Fibroblast of pulmonary artery (primary cell): Measurements from ENCODE around the gene RNF181.

Source experiments
- DNase-seq: peaks from one replicate; pipeline ENCODE4 v3.0.0-alpha.2; 2010; ENCODE audit warnings: low read depth
- H3K4me3 ChIP-seq: replicated peaks from 2 replicates; pipeline ENCODE4 v1.5.1; 2011; ENCODE audit warnings: low read depth, mild to moderate bottlenecking, control low read depth, low read length, moderate library complexity
- TF ChIP-seq, protein P1 (sequence below): IDR thresholded peaks from 2 replicates; pipeline ENCODE4 v1.5.1; 2011; ENCODE audit warnings: mild to moderate bottlenecking, control low read depth, low read length, inconsistent platforms; ENCODE audit errors: missing control alignments

Gene RNF181

GRCh38 chr2:85583667-85584353 lies 11.7 kb upstream of the RNF181 start:
- peak overlapping the region; percentile 57 for H3K4me3 ChIP-seq
- TF ChIP-seq, protein P1, sequence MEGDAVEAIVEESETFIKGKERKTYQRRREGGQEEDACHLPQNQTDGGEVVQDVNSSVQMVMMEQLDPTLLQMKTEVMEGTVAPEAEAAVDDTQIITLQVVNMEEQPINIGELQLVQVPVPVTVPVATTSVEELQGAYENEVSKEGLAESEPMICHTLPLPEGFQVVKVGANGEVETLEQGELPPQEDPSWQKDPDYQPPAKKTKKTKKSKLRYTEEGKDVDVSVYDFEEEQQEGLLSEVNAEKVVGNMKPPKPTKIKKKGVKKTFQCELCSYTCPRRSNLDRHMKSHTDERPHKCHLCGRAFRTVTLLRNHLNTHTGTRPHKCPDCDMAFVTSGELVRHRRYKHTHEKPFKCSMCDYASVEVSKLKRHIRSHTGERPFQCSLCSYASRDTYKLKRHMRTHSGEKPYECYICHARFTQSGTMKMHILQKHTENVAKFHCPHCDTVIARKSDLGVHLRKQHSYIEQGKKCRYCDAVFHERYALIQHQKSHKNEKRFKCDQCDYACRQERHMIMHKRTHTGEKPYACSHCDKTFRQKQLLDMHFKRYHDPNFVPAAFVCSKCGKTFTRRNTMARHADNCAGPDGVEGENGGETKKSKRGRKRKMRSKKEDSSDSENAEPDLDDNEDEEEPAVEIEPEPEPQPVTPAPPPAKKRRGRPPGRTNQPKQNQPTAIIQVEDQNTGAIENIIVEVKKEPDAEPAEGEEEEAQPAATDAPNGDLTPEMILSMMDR, result no peak
- no peak for DNase-seq

DNA sequence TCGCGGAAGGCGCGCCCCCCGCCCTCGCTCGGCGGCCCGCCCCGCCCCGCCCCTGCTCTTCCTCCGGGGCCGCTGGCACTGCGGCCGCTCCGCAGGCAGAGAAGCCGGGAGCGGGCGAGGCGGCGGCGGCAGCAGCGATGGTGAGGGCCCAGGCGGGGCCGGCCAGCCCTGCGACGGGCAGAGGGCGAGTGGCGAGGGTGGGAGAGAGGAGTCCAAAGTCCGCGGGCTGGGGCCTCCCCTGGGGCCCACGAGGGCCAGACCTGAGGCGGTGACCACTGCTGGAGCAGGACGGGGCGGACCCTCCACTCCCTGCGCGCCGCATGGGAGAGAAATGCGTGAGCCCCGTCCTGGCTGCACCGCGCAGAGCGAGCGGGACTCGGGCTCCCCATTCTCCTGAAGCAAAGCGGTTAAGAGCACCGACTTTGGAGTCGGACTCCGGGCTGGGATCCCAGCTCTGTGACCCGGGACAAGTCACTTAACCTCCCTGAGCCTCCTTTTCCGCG lies 11.1 kb upstream of the RNF181 start, which contains the start of gene VAMP5:
Gene VAMP5 (plus strand): TSS at position 78 of the 503 bp plus-strand sequence. CDS start 60 bp downstream, at position 138.
- no peak for DNase-seq
- TF ChIP-seq, protein P1, result no peak
- H3K4me3 ChIP-seq, result peak within 1 kb of the TSS; percentile 57

GRCh38 chr2:85584857-85585780 lies 10.4 kb upstream of the RNF181 start:
- TF ChIP-seq, protein P1, result no peak
- DNase-seq, result peak; percentile 68
- H3K4me3 ChIP-seq, result peak overlapping the region; percentile 57

DNA sequence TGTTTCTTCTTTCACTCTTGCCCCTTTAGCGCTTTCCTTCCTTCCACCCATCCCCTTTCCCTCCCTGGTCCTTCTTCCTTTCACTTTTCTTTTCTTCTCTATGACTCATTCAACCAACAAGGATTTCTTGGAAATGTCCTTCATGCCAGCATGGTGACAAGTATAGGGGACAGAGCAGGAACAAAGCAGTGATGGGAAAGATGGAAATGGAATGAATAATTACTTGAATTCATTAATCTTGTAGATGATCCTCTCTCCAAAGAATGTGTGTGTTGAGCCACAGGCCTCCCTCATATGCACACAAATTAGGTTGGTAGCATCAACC lies 9.8 kb upstream of the RNF181 start:
- TF ChIP-seq, protein P1, result no peak
- H3K4me3 ChIP-seq, result no peak overlapping the region
- DNase-seq, result peak; percentile 36

- DNase-seq, result no peak
- TF ChIP-seq, protein P1, result no peak
Measured at GRCh38 chr2:85588236-85588635, 7.3 kb upstream of the RNF181 start.

GRCh38 chr2:85588645-85589044 lies 6.9 kb upstream of the RNF181 start:
- DNase-seq, result no peak
- TF ChIP-seq, protein P1, result no peak
- H3K4me3 ChIP-seq, result no peak overlapping the region

More at GRCh38 chr2:85588236-85588635, 7.3 kb upstream of the RNF181 start:
- no peak overlapping the region for H3K4me3 ChIP-seq
